Measurements from ENCODE around the gene KLHL5. TPM values are rescaled to one million over a fixed set of nuclear protein-coding genes. Genes with fewer than 3 reads are reported as not detected.
"Not testable (repeated sequence)": the region's sequence is repeated elsewhere in the genome, so short reads cannot be mapped to it uniquely, and the experiment has no call there.

KLHL5 gene
- total RNA-seq, 2 donors from 2014 or later: 21.0 to 29.6 TPM

- no peak for DNase-seq (ENCODE audit: low spot score)
- ATAC-seq (ENCODE audit: insufficient number of reproducible peaks, low FRiP score, low read depth): no peak
- H3K4me1 ChIP-seq (ENCODE audit: control insufficient read depth in 1 of 2, low read depth in 2 of 2): no peaks in the 10 kb centered on the region
Observed at GRCh38 chr4:39124885-39125599, 63.0 kb downstream of the KLHL5 start.

DNA sequence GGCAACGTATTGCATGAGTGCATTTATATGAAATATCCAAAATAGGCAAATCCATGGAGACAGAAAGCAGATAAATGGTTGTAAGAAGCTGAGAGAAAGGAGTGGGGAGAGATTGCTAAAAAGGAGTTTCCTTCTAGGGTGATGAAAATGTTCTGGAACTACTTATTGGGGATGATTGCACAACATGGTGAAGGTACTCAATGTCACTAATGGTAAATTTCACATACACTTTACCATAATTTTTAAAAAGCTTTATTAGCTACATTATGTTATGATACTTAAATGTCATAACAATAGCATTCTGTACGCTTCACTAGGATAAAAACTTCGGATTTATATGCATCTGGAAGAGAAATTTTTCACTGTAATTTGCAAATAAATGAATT, 63.6 kb downstream of the KLHL5 start:
- Histone ChIP-seq H3K9me3 (no peaks in the 10 kb centered on the region), H3K27me3 (replicated peaks; ENCODE audit: insufficient read depth) (no peaks in the 10 kb centered on the region), H3K36me3 (no peaks in the 10 kb centered on the region), H3K4me1 (ENCODE audit: control insufficient read depth in 1 of 2, low read depth in 2 of 2) (no peaks in the 10 kb centered on the region), H3K4me3 (no peak overlapping the region), H3K27ac (no peak overlapping the region)
- ATAC-seq (ENCODE audit: insufficient number of reproducible peaks, low FRiP score, low read depth) (no peak), DNase-seq (ENCODE audit: low spot score) (no peak)
- no peak for TF ChIP-seq CTCF (IDR thresholded peaks at IDR 0.05)

More at GRCh38 chr4:39124885-39125599, 63.0 kb downstream of the KLHL5 start:
- TF ChIP-seq CTCF (IDR thresholded peaks at IDR 0.05): no peak
- H3K36me3 ChIP-seq: no peaks in the 10 kb centered on the region
- H3K9me3 ChIP-seq: no peaks in the 10 kb centered on the region
- no peak overlapping the region for H3K27ac ChIP-seq
- no peak overlapping the region for H3K4me3 ChIP-seq
- no peaks in the 10 kb centered on the region for H3K27me3 ChIP-seq (replicated peaks; ENCODE audit: insufficient read depth)

DNA sequence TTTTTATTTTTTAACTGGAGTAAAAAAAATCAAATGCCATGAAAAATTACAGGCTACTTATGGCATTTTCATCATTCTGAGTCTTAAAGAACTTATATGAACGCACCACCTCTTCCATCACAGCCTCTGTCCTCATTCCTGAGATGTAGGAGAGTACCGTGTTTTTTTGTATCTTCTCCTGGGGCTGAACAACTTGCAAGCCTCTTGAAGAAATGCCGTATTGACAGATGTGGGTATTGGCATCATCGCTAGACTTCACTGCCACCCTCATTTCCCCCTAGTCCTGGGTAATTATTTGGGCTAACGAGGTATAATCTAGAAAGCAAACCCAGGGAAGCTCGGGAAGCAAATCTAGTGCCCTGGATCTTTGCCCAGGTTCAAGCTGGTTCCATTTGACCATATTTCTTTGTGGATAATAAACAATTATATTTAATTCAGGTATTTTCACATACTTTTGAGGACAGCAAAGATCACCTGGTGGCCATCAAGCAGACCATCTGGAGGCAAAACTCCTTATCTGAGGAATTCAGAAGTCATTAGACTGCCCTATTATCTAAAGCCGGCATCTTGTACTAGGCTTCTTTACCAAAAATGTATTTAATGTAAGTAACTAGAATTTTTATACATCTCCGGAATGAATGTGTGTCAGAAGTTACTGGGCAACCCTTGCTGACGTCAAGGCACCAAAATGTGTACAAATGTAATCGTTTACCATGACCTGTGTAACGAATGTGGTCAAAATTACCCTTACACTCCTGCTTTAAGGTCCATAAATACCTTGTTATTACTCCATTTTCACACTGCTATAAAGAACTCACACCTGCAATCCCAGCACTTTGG, 64.4 kb downstream of the KLHL5 start:
- no peaks in the 10 kb centered on the region for H3K4me1 ChIP-seq (ENCODE audit: control insufficient read depth in 1 of 2, low read depth in 2 of 2)
- no peaks in the 10 kb centered on the region for H3K27me3 ChIP-seq (replicated peaks; ENCODE audit: insufficient read depth)
- H3K27ac ChIP-seq: no peak overlapping the region
- no peak overlapping the region for H3K4me3 ChIP-seq
- DNase-seq (ENCODE audit: low spot score): no peak
- H3K9me3 ChIP-seq: no peaks in the 10 kb centered on the region
- no peak for TF ChIP-seq CTCF (IDR thresholded peaks at IDR 0.05)
- ATAC-seq (ENCODE audit: insufficient number of reproducible peaks, low FRiP score, low read depth): no peak
- no peaks in the 10 kb centered on the region for H3K36me3 ChIP-seq

GRCh38 chr4:39133623-39134022, 71.6 kb downstream of the KLHL5 start:
- Histone ChIP-seq H3K27ac (no peak overlapping the region), H3K36me3 (no peaks in the 10 kb centered on the region), H3K27me3 (replicated peaks; ENCODE audit: insufficient read depth) (no peaks in the 10 kb centered on the region), H3K9me3 (no peaks in the 10 kb centered on the region), H3K4me1 (ENCODE audit: control insufficient read depth in 1 of 2, low read depth in 2 of 2) (peaks cover 3 to 7% of the 10 kb centered on the region in 2 donors), H3K4me3 (no peak overlapping the region)
- no peak for TF ChIP-seq CTCF (IDR thresholded peaks at IDR 0.05)
- no peak for DNase-seq (ENCODE audit: low spot score)
- no peak for ATAC-seq (ENCODE audit: insufficient number of reproducible peaks, low FRiP score, low read depth)

- ATAC-seq (ENCODE audit: insufficient number of reproducible peaks, low FRiP score, low read depth) (no peak), DNase-seq (ENCODE audit: low spot score) (no peak)
- Histone ChIP-seq H3K4me3 (peak overlapping the region; percentile 37), H3K36me3 (no peaks in the 10 kb centered on the region), H3K27ac (no peak overlapping the region), H3K27me3 (replicated peaks; ENCODE audit: insufficient read depth) (no peaks in the 10 kb centered on the region), H3K9me3 (no peaks in the 10 kb centered on the region), H3K4me1 (ENCODE audit: control insufficient read depth in 1 of 2, low read depth in 2 of 2) (peaks cover 3 to 7% of the 10 kb centered on the region in 2 donors)
- no peak for TF ChIP-seq CTCF (IDR thresholded peaks at IDR 0.05)
Observed at GRCh38 chr4:39134683-39135306, 72.8 kb downstream of the KLHL5 start.

DNA sequence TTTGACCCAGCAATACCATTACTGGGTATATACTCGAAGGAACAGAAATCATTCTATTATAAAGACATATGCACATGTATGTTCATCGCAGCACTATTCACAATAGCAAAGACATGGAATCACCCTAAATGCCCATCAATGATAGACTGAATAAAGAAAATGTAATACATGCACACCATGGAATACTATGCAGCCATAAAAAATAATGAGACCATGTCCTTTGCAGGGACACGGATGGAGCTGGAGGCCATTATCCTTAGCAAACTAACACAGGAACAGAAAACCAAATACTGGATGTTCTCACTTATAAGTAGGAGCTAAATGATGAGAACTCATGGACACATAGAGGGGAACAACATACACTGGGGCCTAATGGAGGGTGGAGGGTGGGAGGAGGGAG, 76.2 kb downstream of the KLHL5 start:
- H3K27me3 ChIP-seq (replicated peaks; ENCODE audit: insufficient read depth); H3K4me3 ChIP-seq; DNase-seq (ENCODE audit: low spot score); H3K9me3 ChIP-seq; ATAC-seq (ENCODE audit: insufficient number of reproducible peaks, low FRiP score, low read depth); H3K36me3 ChIP-seq; H3K4me1 ChIP-seq (ENCODE audit: control insufficient read depth in 1 of 2, low read depth in 2 of 2); H3K27ac ChIP-seq: not testable (repeated sequence)
